HepG2 (cell line): Measurements from ENCODE around the gene LY6G5B. TPM values are rescaled to one million over a fixed set of nuclear protein-coding genes. Genes with fewer than 3 reads are reported as not detected.

ENCODE experiments used
- E2F2 ChIP-seq: sonication (generic); formaldehyde crosslinking; IDR thresholded peaks from 2 replicates; pipeline ENCODE4 v1.4.0; 2020; ENCODE audit warnings: missing genetic modification reagents, borderline replicate concordance
- EP300 ChIP-seq, 3 experiments: sonication (generic) in 1 of 3; formaldehyde crosslinking in 1 of 3; IDR thresholded peaks; 2 replicates each; pipeline versions ENCODE4 v1.5.1 to v1.6.1; 2011 to 2020; ENCODE audit warnings: low read depth in 2 of 3, low read length in 2 of 3, borderline replicate concordance in 1 of 3, improper control_type of control experiment in 1 of 3, mild to moderate bottlenecking in 1 of 3, missing genetic modification reagents in 1 of 3, moderate library complexity in 1 of 3
- KDM4B ChIP-seq: sonication (generic); formaldehyde crosslinking; IDR thresholded peaks from 2 replicates; pipeline ENCODE4 v1.4.0; 2020; ENCODE audit warnings: missing genetic modification reagents
- MAFK ChIP-seq, 2 experiments: IDR thresholded peaks in 1 of 2; conservative IDR thresholded peaks in 1 of 2; 2 replicates each; pipeline ENCODE4 v1.6.1; 2011; ENCODE audit warnings: improper control_type of control experiment in 2 of 2, low read length in 2 of 2
- PLRG1 ChIP-seq: fragments of 450-650 bp; conservative IDR thresholded peaks from 2 replicates; pipeline ENCODE4 v1.6.1; 2016
- RAD51 ChIP-seq: fragments of 450-650 bp; IDR thresholded peaks from 2 replicates; pipeline ENCODE4 v1.6.1; 2016; ENCODE audit warnings: borderline replicate concordance
- ZBTB40 ChIP-seq, 2 experiments: fragments of 450-650 bp in 1 of 2; sonication (generic) in 1 of 2; formaldehyde crosslinking in 1 of 2; IDR thresholded peaks; 2 replicates each; pipeline versions ENCODE4 v1.6.1 to v1.8.0; 2016 to 2022; ENCODE audit warnings: antibody characterized with exemption in 1 of 2, mild to moderate bottlenecking in 1 of 2, missing genetic modification reagents in 1 of 2
- ZMAT3 ChIP-seq: sonication (generic); formaldehyde crosslinking; conservative IDR thresholded peaks from 2 replicates; pipeline ENCODE4 v1.7.0; 2021; ENCODE audit warnings: missing genetic modification reagents
- ZNF337 ChIP-seq: sonication (generic); formaldehyde crosslinking; IDR thresholded peaks from 2 replicates; pipeline ENCODE4 v1.5.1; 2020; ENCODE audit warnings: missing genetic modification reagents, low read depth, mild to moderate bottlenecking, borderline replicate concordance
- ZNF432 ChIP-seq: sonication (generic); formaldehyde crosslinking; IDR thresholded peaks from 2 replicates; pipeline ENCODE4 v1.5.0; 2020; ENCODE audit warnings: missing genetic modification reagents, mild to moderate bottlenecking, borderline replicate concordance
- ZNF569 ChIP-seq: sonication (generic); formaldehyde crosslinking; IDR thresholded peaks from 2 replicates; pipeline ENCODE4 v1.5.0; 2020; ENCODE audit warnings: mild to moderate bottlenecking, missing genetic modification reagents, moderate library complexity, borderline replicate concordance
- ZNF672 ChIP-seq: sonication (generic); formaldehyde crosslinking; IDR thresholded peaks from 2 replicates; pipeline ENCODE4 v1.8.1; 2022; ENCODE audit warnings: missing genetic modification reagents
- ZNF75D ChIP-seq: sonication (generic); formaldehyde crosslinking; IDR thresholded peaks from 2 replicates; pipeline ENCODE4 v1.8.1; 2023; ENCODE audit warnings: missing genetic modification reagents, mild to moderate bottlenecking, borderline replicate concordance
- polyA plus RNA-seq, 8 experiments: library from polyadenylated mRNA; depleted of rRNA in 3 of 8; stranded (reverse) in 7 of 8; unstranded in 1 of 8; fragments of >200 nt; fragmentation: Illumina TruSeq in 4 of 8; extraction: Trizol in 4 of 8; gene quantifications; 2 replicates each; pipeline versions ENCODE4 v1.2.1 to v1.2.3, GENCODE V29; 2011 to 2016; ENCODE audit warnings: low read depth in 4 of 8, missing spikeins in 1 of 8, mixed read lengths in 1 of 8; ENCODE audit not compliant: insufficient read depth in 1 of 8
- total RNA-seq, 5 experiments: library from RNA; depleted of rRNA; stranded (reverse); fragments of >200 nt; fragmentation: Illumina TruSeq; extraction: Trizol; gene quantifications; 2 replicates each; pipeline ENCODE4 v1.2.3, GENCODE V29; 2016; ENCODE audit warnings: low read depth in 1 of 5
- TF ChIP-seq, protein P1 (sequence below): sonication (generic); formaldehyde crosslinking; IDR thresholded peaks from 2 replicates; pipeline ENCODE4 v1.4.0; 2020; ENCODE audit warnings: mild to moderate bottlenecking, missing genetic modification reagents

LY6G5B gene
- total and polyA plus RNA-seq, 2 of the 13 experiments (the other 11 are each of a cell fraction or from before 2014, with no cell fraction given), result 7.8 to 15.7 TPM

DNA sequence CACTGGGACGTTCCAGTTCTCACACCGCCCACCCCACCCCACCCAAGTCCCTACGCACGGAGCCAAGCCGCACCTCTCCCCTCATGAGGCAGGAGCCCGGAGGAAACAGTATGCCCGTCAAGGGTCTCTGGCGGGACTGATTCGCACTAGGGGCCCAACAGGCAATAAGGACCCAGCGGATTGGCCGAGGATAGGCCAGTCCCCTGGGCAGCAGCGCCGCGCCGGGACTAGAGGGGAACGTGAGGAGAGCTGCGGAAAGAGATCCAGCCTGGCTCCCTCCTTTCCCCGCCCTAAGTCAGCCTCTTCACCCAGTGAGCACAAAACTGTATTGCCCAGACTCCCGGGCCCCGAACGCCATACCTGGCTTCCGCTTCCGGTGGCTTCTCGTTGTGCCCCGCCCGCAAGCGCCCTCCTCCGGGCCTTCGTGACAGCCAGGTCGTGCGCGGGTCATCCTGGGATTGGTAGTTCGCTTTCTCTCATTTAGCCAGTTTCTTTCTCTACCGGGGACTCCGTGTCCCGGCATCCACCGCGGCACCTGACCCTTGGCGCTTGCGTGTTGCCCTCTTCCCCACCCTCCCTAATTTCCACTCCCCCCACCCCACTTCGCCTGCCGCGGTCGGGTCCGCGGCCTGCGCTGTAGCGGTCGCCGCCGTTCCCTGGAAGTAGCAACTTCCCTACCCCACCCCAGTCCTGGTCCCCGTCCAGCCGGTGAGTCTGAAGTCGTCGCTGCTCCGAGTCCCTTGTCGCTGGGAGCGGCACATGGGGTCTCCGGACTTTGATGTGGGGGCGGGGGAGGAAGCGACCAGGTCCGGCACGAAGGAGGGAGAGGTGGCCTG is 4.1 kb upstream of the LY6G5B start, which contains the start of gene CSNK2B (continued):
- TF ChIP-seq ZMAT3 (CRISPR knock-in tag) (peak; percentile 82), ZNF432 (CRISPR knock-in tag) (no peak), KDM4B (peak; percentile 62), ZNF569 (no peak), EP300 (IDR thresholded peaks at IDR 0.05; ENCODE audit: low read depth in 2 of 2, low read length in 2 of 2) (0 out of 4 replicates have a peak, but pooled peaks of 1 of the 2 experiments have one; percentile 1), EP300 (CRISPR knock-in tag; IDR thresholded peaks at IDR 0.05; ENCODE audit: borderline replicate concordance) (no peak), MAFK (conservative IDR thresholded peaks at IDR 0.05 in 1 of 2, IDR thresholded peaks at IDR 0.05 in 1 of 2; ENCODE audit: low read length in 2 of 2) (no peak), PLRG1 (no peak), ZNF337 (no peak; the same call in 1 of the 2 replicates), ZNF75D (CRISPR knock-in tag) (no peak), ZBTB40 (IDR thresholded peaks at IDR 0.05) (peak; percentile 75), ZBTB40 (CRISPR knock-in tag; IDR thresholded peaks at IDR 0.05) (peak; percentile 61), E2F2 (CRISPR knock-in tag) (peak; percentile 96), RAD51 (no peak), ZNF672 (CRISPR knock-in tag) (no peak)
- TF ChIP-seq, protein P1, sequence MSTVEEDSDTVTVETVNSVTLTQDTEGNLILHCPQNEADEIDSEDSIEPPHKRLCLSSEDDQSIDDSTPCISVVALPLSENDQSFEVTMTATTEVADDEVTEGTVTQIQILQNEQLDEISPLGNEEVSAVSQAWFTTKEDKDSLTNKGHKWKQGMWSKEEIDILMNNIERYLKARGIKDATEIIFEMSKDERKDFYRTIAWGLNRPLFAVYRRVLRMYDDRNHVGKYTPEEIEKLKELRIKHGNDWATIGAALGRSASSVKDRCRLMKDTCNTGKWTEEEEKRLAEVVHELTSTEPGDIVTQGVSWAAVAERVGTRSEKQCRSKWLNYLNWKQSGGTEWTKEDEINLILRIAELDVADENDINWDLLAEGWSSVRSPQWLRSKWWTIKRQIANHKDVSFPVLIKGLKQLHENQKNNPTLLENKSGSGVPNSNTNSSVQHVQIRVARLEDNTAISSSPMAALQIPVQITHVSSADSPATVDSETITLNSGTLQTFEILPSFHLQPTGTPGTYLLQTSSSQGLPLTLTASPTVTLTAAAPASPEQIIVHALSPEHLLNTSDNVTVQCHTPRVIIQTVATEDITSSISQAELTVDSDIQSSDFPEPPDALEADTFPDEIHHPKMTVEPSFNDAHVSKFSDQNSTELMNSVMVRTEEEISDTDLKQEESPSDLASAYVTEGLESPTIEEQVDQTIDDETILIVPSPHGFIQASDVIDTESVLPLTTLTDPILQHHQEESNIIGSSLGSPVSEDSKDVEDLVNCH (CRISPR knock-in tag), result peak; percentile 20; the same call in 1 of the 2 replicates
